Activated naive CD4-positive, alpha-beta T cell treated with Interleukin-2 at 50 U/mL for 16 hours (primary cell): ENCODE data around the gene CRB3.

ENCODE experiments used
- DNase-seq: peaks from one replicate; pipeline ENCODE4 v3.0.0-alpha.2; 2020

CRB3 gene

DNA sequence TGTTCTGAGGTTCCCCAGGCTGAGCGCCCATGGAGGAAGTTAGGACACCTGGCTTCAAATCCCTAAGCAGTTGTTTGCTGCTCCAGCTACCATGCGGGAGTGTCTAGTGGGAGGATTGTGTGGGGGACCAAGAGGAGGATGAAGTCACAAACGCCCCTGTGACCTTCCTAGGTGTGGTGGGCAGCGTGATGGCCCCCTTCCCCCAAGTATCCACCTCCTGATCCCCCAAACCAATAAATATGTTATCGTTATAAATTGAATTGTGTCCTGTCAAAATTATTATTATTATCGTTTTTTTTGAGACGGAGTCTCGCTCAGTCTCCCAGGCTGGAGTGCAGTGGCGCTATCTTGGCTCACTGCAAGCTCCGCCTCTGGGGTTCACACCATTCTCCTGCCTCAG is 30.4 kb upstream of the CRB3 start, which contains the start of gene SLC25A41:
Gene SLC25A41, minus strand, starts transcription at position 101 of the 400 bp plus-strand sequence. Its CDS starts 70 bp downstream, at position 31.
- DNase-seq = no peak

DNA sequence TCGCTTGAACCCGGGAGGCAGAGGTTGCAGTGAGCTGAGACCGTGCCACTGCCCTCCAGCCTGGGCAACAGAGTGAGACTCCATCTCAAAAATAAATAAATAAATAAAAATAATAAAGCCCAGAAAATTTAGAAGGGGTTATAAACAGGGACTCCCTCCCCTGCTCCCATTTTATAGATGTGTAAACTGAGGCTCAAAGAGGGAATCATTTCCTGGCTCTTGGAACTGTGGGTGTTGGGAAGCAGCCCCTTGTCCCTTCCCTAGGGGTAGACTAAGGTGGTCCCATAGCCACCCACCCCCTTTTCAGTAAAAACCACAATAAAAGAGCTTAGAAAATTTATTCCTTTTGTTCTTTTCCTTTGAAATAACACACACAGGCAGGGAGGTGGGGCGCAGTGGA is 24.3 kb upstream of the CRB3 start:
- DNase-seq = no peak

DNA sequence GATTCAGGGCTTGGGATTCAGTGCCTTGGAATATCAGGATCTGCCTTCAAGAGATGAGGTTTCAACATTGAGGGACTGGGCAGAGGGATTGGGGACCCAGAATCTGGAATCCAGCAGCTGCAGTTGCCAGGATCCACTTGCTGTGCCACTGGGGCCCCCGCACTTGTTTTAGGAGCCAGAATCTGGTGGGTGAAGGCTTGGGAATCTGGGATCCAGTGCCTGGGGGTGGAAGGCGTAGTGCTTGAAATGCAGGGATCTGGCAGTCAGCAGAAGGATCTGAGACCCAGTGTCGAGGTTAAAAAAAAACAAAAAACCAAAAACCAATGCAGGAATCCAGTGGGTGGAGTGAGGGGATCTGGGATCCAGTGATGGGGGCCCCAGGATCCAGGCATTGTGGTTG is 23.2 kb upstream of the CRB3 start:
- DNase-seq = no peak

GRCh38 chr19:6442087-6442688 is 21.9 kb upstream of the CRB3 start:
- DNase-seq = no peak

GRCh38 chr19:6443986-6444385 is 20.1 kb upstream of the CRB3 start:
- DNase-seq = no peak

DNA sequence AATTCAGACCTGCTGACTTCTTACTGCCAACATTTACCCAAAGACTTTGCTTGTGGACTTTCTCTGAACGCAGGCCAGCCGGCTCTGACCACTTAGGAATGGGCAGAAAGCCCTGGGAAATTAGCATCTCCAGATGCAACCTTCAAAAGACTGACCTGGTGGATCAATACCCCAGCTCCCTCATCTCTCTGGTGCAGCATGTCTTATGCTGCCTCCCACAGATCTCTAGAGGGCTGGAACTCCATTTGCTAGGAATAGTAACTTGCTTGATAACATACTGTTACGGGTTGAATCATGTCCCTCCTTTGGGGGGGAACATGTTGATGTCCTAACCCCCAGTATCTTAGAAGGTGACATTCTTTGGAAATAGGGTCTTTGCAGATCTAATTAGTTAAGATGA is 17.6 kb upstream of the CRB3 start:
- DNase-seq = no peak

GRCh38 chr19:6448045-6448444 is 16.0 kb upstream of the CRB3 start:
- DNase-seq = no peak

GRCh38 chr19:6450166-6450565 is 13.9 kb upstream of the CRB3 start:
- no peak for DNase-seq

GRCh38 chr19:6451583-6452222 is 12.4 kb upstream of the CRB3 start:
- no peak for DNase-seq

DNA sequence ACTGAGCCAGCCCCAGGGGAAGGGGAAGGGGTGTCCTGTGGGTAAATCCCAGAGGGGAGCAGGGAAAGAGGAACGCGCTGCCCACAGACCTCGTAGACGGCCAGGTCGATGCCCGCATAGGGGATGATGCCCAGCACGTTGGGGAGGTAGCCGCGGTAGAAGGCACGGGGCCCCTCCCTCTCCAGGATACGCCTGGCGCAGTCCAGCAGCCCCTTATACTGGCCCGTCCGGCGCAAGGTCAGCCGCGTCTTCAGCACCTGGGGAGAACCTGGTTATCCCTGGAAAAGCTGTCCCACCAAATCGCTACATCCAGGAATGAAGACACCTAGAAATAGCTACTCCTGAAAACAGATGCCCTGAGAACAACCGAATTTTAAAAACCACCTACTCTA is 11.9 kb upstream of the CRB3 start:
- DNase-seq = no peak

- DNase-seq = no peak
Observed at GRCh38 chr19:6452899-6453298, 11.2 kb upstream of the CRB3 start.

GRCh38 chr19:6453951-6454565 is 10.0 kb upstream of the CRB3 start:
- DNase-seq = no peak

DNA sequence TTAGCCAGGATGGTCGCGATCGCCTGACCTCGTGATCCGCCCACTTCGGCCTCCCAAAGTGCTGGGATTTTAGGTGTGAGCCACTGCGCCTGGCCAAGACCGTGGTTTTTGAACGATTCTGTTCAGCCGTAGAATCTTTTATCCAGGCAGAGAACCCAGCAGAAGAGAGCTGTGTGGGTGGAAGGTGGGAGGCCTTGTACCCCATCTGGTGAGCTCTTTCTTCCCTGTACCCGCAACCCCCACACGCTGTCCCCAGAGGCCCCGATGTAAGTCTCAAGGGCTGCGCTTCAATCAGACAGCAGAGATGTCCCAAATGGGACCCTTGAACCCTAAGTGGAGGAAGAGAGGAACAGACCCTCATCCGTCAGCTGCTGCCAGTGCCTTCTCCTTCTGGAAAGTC is 8.1 kb upstream of the CRB3 start:
- no peak for DNase-seq

DNA sequence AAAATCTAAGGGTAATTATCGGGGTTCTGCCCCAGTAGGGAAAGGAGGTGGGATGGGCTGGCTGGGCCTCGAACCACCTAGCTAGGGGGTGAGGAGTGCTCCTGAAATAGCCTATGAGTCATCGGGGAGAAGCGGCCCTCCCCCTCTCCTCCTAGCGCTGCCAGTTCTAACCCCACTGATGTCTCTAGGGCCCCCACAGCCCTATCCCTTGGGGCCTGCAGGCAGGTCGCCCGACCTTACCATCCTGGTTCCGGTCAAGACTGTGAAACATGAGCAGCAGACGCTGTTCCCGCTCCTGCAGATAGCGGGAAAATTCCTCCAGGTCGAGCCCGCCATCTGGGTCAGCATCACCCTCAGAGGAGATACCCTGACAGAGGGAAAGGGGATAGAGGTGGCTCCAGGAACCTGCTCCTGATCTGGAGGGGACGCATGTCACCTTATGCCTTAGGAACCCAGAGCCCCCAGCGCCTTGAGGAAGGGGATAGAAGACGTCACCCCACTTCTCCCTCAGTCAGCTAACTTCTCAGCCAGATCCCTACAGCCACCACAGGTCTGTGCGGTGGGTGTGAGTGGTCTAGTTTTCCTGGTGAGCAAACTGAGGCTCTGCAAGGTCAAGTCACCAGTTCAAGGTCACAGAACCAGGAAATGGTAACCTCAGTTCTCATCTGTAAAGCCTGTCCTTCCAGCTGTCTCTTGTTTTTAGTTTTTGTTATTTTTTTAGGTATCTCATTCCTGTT is 5.9 kb upstream of the CRB3 start:
- DNase-seq = no peak

GRCh38 chr19:6458695-6459261 is 5.3 kb upstream of the CRB3 start:
- no peak for DNase-seq

GRCh38 chr19:6459262-6460098 is 4.6 kb upstream of the CRB3 start, which contains the start of gene SLC25A23:
Gene SLC25A23 (minus strand): TSS chr19:6459792. CDS start chr19:6459628, 164 bp downstream.
- peak; percentile 60 for DNase-seq

DNA sequence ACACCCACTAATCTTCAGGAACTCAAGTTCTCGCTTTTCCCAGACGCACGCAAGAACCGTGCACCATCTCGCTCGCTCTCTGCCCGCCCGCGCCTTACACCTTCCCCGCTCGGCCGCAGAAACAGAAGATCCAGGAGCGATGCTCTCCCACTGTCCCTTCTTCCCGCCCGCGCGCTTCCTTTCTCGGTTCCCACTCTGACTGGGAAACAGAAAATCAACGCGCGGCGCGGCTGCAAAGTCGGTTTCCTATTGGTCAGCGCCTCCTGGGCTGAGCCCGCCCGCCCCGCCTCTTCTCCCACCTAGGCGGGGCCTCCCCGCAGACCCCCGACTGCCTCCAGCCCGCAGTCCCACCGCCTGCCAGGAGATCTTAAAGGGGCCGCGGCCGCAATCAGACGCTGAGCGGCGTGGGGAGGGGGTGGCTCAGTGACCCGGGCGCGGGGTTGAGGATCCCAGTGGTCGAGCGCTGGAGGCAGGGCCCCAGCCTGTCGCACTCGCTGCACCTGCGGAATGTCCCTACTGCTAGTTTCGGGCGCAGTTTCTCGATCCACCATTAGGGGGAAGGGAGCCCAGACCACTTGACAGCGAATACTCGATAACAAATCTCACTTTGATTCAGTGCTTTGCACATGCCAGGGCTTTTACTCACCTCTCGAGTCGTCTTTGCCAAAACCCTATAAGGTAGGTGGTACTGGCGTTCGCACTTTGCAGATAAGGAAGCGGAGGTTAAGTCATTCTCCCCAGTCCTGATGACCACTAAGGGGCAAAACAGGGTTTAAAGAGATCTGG is 3.8 kb upstream of the CRB3 start:
- peak; percentile 99 for DNase-seq

GRCh38 chr19:6465006-6465405 is 935 bp downstream of the CRB3 start:
- DNase-seq = no peak

GRCh38 chr19:6465663-6466062 is 1.6 kb downstream of the CRB3 start:
- no peak for DNase-seq

- DNase-seq = no peak
Observed at GRCh38 chr19:6466526-6467248, 2.6 kb downstream of the CRB3 start.

GRCh38 chr19:6467384-6467783 is 3.3 kb downstream of the CRB3 start:
- DNase-seq = no peak
